HepG2 (cell line): ENCODE data around the gene HNRNPM. TPM values are rescaled to one million over a fixed set of nuclear protein-coding genes. Genes with fewer than 3 reads are reported as not detected.

Experiments
- ATAC-seq: fragments of 200-7000 bp; cut with Tn5 transposase; 3 replicates; pipeline ENCODE4 v1.9.1; 2020; ENCODE audit warnings: mild to moderate bottlenecking, moderate library complexity
- BruUV-seq: library from RNA; stranded (reverse); fragments of 400-500 nt; replicated peaks from 2 replicates; lab custom pipeline; 2021; lab: Mats Ljungman, UMichigan
- CTCF ChIA-PET: fragments of 300-600 bp; formaldehyde crosslinking; extraction: SDS; loops from one replicate; lab custom pipeline; 2021; ENCODE audit warnings: low total read pairs, inconsistent platforms, low intra/inter-chr PET ratio; lab: Yijun Ruan, JAX
- POLR2A ChIA-PET: fragments of 350-600 bp; sonication (Branson Sonifier 250); formaldehyde crosslinking; loops from one replicate; lab custom pipeline; 2020; ENCODE audit warnings: antibody characterized with exemption, inconsistent platforms; lab: Yijun Ruan, JAX
- DNase-seq: peaks from one replicate; pipeline ENCODE4 v3.0.0-alpha.2; 2015; ENCODE audit warnings: low spot score
- FAIRE-seq: peaks from 3 replicates; lab custom pipeline; 2011; peaks lifted over from hg19 to GRCh38; lab: Jason Lieb, UNC
- H2AFZ ChIP-seq: one replicate; pipeline ENCODE4 v1.6.1; 2011; ENCODE audit warnings: low read length, inconsistent platforms
- H3K27ac ChIP-seq: fragments of 300-600 bp; 3 replicates; pipeline ENCODE4 v1.8.0; 2011; ENCODE audit warnings: mixed run types, mild to moderate bottlenecking, mixed read lengths, low read length, inconsistent platforms; ENCODE audit not compliant: insufficient read depth; ENCODE audit errors: extremely low read length
- H3K27me3 ChIP-seq, 2 experiments: fragments of 200-600 bp in 1 of 2; 2 replicates in 1 of 2; 3 replicates in 1 of 2; pipeline versions ENCODE4 v1.6.0 to v1.8.0; 2011; ENCODE audit warnings: low read length in 2 of 2, mild to moderate bottlenecking in 2 of 2, moderate library complexity in 2 of 2, inconsistent platforms in 1 of 2; ENCODE audit not compliant: insufficient read depth in 2 of 2, control insufficient read depth in 1 of 2
- H3K36me3 ChIP-seq, 2 experiments: fragments of 200-600 bp in 1 of 2; replicated peaks in 1 of 2; 2 replicates in 1 of 2; 3 replicates in 1 of 2; pipeline versions ENCODE4 v1.5.1 to v1.8.0; 2011; ENCODE audit warnings: low read length in 2 of 2, inconsistent platforms in 1 of 2; ENCODE audit not compliant: insufficient read depth in 2 of 2, control insufficient read depth in 1 of 2
- H3K4me1 ChIP-seq: 2 replicates; pipeline ENCODE4 v1.5.1; 2012; ENCODE audit warnings: low read length, inconsistent platforms; ENCODE audit not compliant: insufficient read depth
- H3K4me2 ChIP-seq: 2 replicates; pipeline ENCODE4 v1.6.0; 2011; ENCODE audit warnings: low read depth, low read length, inconsistent platforms
- H3K4me3 ChIP-seq, 3 experiments: fragments of 200-600 bp in 1 of 3; sonication (generic), shearing (Covaris generic) in 1 of 3; replicated peaks in 1 of 3; 2 replicates each; pipeline ENCODE4 v1.5.1; 2011 to 2016; ENCODE audit warnings: low read length in 3 of 3, inconsistent platforms in 2 of 3, low read depth in 2 of 3, mild to moderate bottlenecking in 2 of 3, control low read depth in 1 of 3, mixed read lengths in 1 of 3; ENCODE audit not compliant: insufficient read depth in 1 of 3
- H3K79me2 ChIP-seq: one replicate; pipeline ENCODE4 v1.6.1; 2011; ENCODE audit warnings: low read length, inconsistent platforms; ENCODE audit not compliant: insufficient read depth
- H3K9ac ChIP-seq: 2 replicates; pipeline ENCODE4 v1.6.0; 2011; ENCODE audit warnings: mild to moderate bottlenecking, low read depth, low read length, inconsistent platforms; ENCODE audit not compliant: insufficient read depth
- H3K9me3 ChIP-seq: 2 replicates; pipeline ENCODE4 v1.5.1; 2012; ENCODE audit warnings: mild to moderate bottlenecking, low read length
- H4K20me1 ChIP-seq: 2 replicates; pipeline ENCODE4 v1.6.0; 2011; ENCODE audit warnings: inconsistent platforms, mild to moderate bottlenecking, low read length, moderate library complexity; ENCODE audit not compliant: insufficient read depth
- POLR2A ChIP-seq, 2 experiments: IDR thresholded peaks; 2 replicates each; pipeline ENCODE4 v1.6.1; 2011; ENCODE audit warnings: low read depth in 2 of 2, low read length in 2 of 2, mild to moderate bottlenecking in 1 of 2, moderate library complexity in 1 of 2; ENCODE audit not compliant: insufficient read depth in 1 of 2
- XBP1 ChIP-seq: sonication (generic); formaldehyde crosslinking; IDR thresholded peaks from 2 replicates; pipeline ENCODE4 v1.5.0; 2020; ENCODE audit warnings: missing genetic modification reagents
- ZFP1 ChIP-seq: IDR thresholded peaks from 2 replicates; pipeline ENCODE4 v1.6.1; 2016
- ZNF841 ChIP-seq: sonication (generic); formaldehyde crosslinking; IDR thresholded peaks from 2 replicates; pipeline ENCODE4 v1.8.1; 2023; ENCODE audit warnings: missing genetic modification reagents, borderline replicate concordance
- WGBS: methylation state at CpG from one replicate; pipeline ENCODE4 v1.1.6; 2017; ENCODE audit warnings: low lambda C conversion rate; 5-methylcytosine and 5-hydroxymethylcytosine counted together
- in situ Hi-C: cut with HindIII; loops from 2 replicates; pipeline ENCODE4 v1.10.0; 2017; ENCODE audit warnings: low pct_unique_long_range_greater_than_20kb; ENCODE audit not compliant: extremely low pct_ligation_motif_present
- intact Hi-C: fragments of 100-400 bp; cut with micrococcal nuclease; formaldehyde crosslinking; loops from one replicate; pipeline ENCODE4 v1.10.0; 2022; ENCODE audit not compliant: unreplicated experiment
- polyA plus RNA-seq, 8 experiments: library from polyadenylated mRNA; depleted of rRNA in 3 of 8; stranded (reverse) in 7 of 8; unstranded in 1 of 8; fragments of >200 nt; fragmentation: Illumina TruSeq in 4 of 8; extraction: Trizol in 4 of 8; gene quantifications; 2 replicates each; pipeline versions ENCODE4 v1.2.1 to v1.2.3, GENCODE V29; 2011 to 2016; ENCODE audit warnings: low read depth in 4 of 8, missing spikeins in 1 of 8, mixed read lengths in 1 of 8; ENCODE audit not compliant: insufficient read depth in 1 of 8
- total RNA-seq, 5 experiments: library from RNA; depleted of rRNA; stranded (reverse); fragments of >200 nt; fragmentation: Illumina TruSeq; extraction: Trizol; gene quantifications; 2 replicates each; pipeline ENCODE4 v1.2.3, GENCODE V29; 2016; ENCODE audit warnings: low read depth in 1 of 5
- TF ChIP-seq, protein P1 (sequence below): sonication (generic); formaldehyde crosslinking; IDR thresholded peaks from 2 replicates; pipeline ENCODE4 v1.4.0; 2020; ENCODE audit warnings: missing genetic modification reagents

Gene HNRNPM
- total and polyA plus RNA-seq, 2 of the 13 experiments (the other 11 are each of a cell fraction or from before 2014, with no cell fraction given) = 56.7 to 102 TPM

- CTCF ChIA-PET = no interaction called here
- no peaks in the 10 kb centered on the region for H3K79me2 ChIP-seq
- DNase-seq (no peak), FAIRE-seq (no peak), ATAC-seq (no peak)
- 52% methylated on average over 6 of the region's 7 CpGs for WGBS
- H2AFZ ChIP-seq = no peak overlapping the region
- H3K9ac ChIP-seq = no peak overlapping the region
- no peaks in the 10 kb centered on the region for H3K36me3 ChIP-seq
- H3K4me1 ChIP-seq = peaks cover 37% of the 10 kb centered on the region
- H3K4me3 ChIP-seq = no peak overlapping the region
- H4K20me1 ChIP-seq = no peaks in the 10 kb centered on the region
- no peak overlapping the region for H3K4me2 ChIP-seq
- TF ChIP-seq ZNF841 (CRISPR knock-in tag) = no peak
- TF ChIP-seq ZFP1 = no peak
- TF ChIP-seq, protein P1, sequence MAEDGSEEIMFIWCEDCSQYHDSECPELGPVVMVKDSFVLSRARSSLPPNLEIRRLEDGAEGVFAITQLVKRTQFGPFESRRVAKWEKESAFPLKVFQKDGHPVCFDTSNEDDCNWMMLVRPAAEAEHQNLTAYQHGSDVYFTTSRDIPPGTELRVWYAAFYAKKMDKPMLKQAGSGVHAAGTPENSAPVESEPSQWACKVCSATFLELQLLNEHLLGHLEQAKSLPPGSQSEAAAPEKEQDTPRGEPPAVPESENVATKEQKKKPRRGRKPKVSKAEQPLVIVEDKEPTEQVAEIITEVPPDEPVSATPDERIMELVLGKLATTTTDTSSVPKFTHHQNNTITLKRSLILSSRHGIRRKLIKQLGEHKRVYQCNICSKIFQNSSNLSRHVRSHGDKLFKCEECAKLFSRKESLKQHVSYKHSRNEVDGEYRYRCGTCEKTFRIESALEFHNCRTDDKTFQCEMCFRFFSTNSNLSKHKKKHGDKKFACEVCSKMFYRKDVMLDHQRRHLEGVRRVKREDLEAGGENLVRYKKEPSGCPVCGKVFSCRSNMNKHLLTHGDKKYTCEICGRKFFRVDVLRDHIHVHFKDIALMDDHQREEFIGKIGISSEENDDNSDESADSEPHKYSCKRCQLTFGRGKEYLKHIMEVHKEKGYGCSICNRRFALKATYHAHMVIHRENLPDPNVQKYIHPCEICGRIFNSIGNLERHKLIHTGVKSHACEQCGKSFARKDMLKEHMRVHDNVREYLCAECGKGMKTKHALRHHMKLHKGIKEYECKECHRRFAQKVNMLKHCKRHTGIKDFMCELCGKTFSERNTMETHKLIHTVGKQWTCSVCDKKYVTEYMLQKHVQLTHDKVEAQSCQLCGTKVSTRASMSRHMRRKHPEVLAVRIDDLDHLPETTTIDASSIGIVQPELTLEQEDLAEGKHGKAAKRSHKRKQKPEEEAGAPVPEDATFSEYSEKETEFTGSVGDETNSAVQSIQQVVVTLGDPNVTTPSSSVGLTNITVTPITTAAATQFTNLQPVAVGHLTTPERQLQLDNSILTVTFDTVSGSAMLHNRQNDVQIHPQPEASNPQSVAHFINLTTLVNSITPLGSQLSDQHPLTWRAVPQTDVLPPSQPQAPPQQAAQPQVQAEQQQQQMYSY (CRISPR knock-in tag) = no peak
- TF ChIP-seq XBP1 (CRISPR knock-in tag) = no peak
- BruUV-seq = no TSS peak
- POLR2A ChIA-PET = interaction anchor here (2.8 kb wide), 1 partner anchor 10 kb away, joined by 17 read pairs; the partner anchor contains the start of gene ZNF414
- intact Hi-C loops = no loop called here
- no peak overlapping the region for H3K27ac ChIP-seq
- H3K27me3 ChIP-seq = peaks cover 2 to 23% of the 10 kb centered on the region in 2 experiments; a peak in 3 of 5 replicates
- no peaks in the 10 kb centered on the region for H3K9me3 ChIP-seq
- in situ Hi-C loops = no loop called here
Measured at GRCh38 chr19:8503510-8503909, 58.7 kb downstream of the HNRNPM start.

DNA sequence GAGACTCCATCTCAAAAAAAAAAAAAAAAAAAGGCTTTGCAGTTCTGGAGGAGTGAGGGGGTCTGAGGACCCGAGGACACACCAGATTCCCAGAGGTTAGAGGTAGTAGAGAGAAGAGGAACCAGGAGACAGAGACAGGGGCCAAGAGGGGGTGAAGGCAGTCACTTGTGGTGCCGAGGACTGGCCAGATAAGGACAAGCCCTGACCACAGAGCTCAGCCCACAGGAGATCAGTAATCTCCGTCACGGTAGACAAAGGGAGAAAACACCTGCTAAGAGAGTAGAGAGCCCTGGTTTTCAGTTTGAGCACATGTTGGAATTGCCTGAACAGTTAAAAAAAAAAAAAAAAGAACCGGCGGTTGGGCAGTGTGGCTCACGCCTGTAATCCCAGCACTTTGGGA is 59.4 kb downstream of the HNRNPM start:
- WGBS = 42% methylated on average over 7 of the region's 7 CpGs
- Histone ChIP-seq H3K9me3 (no peaks in the 10 kb centered on the region), H3K36me3 (no peaks in the 10 kb centered on the region), H3K4me3 (no peak overlapping the region), H2AFZ (no peak overlapping the region), H3K9ac (no peak overlapping the region), H3K4me2 (no peak overlapping the region), H3K27me3 (peaks cover 2 to 18% of the 10 kb centered on the region in 2 experiments; a peak in 3 of 5 replicates), H3K4me1 (peaks cover 37% of the 10 kb centered on the region), H3K79me2 (no peaks in the 10 kb centered on the region), H4K20me1 (no peaks in the 10 kb centered on the region), H3K27ac (no peak overlapping the region)
- intact Hi-C loops = no loop called here
- no peak for ATAC-seq
- ChIA-PET CTCF (no interaction called here), POLR2A (interaction anchor here (2.8 kb wide), 1 partner anchor 10 kb away, joined by 17 read pairs; the partner anchor contains the start of gene ZNF414)
- BruUV-seq = no TSS peak
- in situ Hi-C loops = no loop called here
- no peak for FAIRE-seq
- no peak for TF ChIP-seq POLR2A (IDR thresholded peaks at IDR 0.05; ENCODE audit: insufficient read depth in 1 of 2, low read depth in 2 of 2, low read length in 2 of 2)
- no peak for DNase-seq
